GM19099 (cell line): Measurements from ENCODE around the gene H6PD.

Source experiments
- POLR2A ChIP-seq: IDR thresholded peaks from 3 replicates; pipeline ENCODE4 v1.6.1; 2011; ENCODE audit warnings: low read depth; ENCODE audit not compliant: insufficient read length; ENCODE audit errors: extremely low read depth

H6PD gene

DNA sequence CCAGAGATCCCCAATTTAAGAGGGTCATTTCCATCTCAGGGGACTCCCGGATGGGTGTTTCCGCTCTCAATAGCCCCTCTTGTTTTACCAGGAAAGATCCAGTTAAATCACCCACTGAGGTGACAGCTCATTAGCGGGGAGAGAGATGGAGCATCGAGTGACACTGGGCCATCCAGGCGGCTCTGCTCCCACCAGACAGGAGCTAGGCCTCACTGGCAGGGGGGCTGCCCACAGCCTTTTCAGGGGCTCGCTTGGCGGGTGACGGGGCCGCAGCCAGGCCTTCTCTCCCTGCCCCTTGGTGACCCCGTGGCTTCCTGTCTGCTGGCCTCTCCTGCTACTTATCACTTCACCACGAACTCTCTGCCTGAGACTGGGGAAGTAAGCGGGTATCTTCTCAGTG, 31.4 kb downstream of the H6PD start:
- no peak for TF ChIP-seq POLR2A

DNA sequence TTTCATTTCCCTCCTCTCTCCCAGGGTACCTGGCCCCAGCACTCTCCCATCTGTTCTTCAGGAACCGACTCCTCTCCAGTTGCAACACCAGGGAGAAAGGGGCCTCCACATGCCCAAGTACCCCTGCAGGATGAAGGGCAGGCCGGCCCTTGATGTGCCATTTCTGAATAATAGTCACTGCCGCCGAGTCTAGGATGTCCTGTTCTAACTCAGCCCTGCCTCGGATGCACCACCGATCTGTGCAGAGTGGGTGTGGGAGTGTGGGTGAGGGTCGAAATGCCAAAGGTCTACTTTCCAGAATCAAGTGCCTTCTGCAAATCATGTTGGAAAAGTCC, 32.7 kb downstream of the H6PD start:
- no peak for TF ChIP-seq POLR2A

DNA sequence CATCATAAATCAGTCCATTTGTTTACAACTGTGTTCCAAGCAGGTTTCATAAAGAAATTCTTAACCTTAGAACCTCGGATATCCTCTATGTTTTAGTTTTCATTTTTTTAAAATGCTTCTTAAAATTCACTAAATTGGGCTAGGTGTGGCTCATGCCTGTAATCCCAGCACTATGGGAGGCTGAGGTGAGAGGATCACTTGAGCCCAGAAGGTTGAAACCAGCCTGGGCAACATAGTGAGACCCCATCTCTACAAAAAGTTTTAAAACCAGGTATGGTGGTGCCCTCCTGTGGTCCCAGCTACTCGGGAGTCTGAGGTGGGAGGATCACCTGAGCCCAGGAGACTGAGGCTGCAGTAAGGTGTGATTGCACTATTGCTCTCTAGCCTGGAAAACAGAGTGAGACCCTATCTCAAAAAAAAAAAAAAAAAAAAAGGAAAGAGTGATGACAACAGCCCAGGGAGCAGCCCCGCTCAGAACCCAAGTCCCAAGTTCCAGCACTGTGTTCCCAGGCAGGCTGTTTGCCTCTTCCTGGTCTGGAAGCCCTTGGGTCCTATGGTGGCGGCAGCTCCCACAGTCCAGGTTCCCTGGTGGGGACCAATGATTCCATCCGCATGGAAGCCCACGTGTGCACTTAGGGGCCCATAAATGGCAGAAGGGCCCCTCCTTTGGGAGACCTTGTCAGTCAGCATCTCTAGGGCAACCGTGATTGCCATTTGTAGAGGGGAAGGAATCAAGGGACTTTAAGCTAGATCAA, 33.4 kb downstream of the H6PD start:
- TF ChIP-seq POLR2A, result no peak

DNA sequence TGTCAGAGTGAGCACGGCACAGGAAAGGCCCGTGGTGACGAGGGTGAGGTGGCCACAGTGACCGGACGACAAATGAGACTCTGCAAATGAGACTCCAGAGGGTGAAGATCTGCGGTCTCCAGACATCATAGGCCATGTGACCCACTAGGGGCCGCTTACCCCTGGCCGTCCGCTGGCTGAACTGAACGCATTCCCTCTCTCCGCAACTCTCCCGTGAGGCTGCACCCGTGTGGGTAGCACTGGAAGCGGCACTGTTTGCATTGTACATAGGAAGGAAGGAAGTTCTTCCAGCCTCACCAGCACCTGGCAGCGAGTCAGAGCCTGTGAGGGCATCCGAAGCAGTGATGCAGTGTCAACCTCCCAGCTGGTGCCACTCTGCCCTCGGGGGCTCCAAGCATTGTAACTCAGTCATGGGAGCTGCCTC, 34.5 kb downstream of the H6PD start:
- TF ChIP-seq POLR2A, result no peak

DNA sequence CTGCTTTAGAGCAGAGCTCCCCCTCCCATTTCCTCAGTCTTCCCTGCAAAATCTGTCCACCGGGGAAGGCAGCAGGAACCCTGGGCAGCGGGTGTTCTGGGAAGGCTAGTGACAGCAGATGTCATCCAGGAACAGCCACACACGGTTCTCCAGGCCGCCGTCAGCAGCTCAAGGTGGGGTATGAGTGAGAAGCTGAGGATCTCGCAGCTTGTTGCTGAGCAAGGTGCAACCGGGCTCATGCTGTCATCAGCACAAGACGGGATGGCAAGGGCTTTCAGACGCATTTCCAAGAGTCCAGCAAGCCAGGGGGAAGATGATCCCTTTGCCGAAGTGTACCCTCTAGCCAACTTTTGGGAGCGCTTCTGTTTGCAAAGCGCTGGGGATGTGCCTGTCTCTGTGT, 35.1 kb downstream of the H6PD start:
- no peak for TF ChIP-seq POLR2A

DNA sequence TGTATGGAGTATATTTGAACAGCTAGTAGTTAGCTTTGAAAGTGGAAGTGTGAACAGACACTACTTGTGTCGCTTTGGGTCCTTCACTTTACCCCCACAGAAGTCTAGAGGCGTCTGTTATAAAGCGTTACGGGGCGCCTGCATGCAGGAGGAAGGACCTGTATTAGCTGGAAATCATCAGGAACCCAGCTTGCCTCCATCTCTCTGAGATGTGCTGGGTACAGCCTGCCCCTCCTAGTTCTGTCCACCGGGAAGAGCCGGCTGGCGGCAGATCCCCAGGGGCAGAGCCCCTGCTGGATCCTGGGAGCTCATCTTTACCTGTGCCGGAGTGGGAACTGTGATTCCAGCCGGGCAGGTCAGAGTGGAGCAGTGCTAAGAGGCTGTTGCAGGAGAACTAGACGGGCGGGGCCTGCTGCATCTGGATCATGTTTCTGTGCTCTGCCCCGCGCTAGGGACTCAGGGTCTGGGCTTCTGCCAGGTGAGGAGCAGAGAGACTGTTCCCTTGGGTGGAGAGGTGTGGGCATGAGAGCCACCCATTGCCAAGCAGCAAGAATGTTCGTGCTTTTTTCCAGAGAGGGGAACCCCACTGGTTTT, 35.8 kb downstream of the H6PD start:
- TF ChIP-seq POLR2A, result no peak

DNA sequence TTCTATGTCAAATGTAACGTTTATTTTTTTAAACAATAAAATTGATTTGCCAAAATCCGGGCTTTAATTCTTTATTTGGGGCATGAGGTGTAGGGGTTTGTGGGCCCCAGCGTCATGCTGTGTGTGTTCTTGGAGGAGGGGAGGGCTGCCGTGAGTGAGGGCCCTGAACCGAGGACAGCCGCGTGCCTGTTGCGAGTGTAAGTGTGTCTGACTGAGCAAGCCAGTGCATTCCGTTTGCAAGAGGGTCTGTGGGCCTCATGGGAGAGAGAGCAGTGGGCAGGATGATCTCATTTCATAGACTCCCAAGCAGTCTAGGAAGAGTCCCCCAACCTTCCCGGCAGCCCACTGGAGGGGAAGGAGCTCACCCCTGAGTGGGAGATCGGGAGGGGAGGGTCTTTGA, 36.7 kb downstream of the H6PD start:
- no peak for TF ChIP-seq POLR2A

DNA sequence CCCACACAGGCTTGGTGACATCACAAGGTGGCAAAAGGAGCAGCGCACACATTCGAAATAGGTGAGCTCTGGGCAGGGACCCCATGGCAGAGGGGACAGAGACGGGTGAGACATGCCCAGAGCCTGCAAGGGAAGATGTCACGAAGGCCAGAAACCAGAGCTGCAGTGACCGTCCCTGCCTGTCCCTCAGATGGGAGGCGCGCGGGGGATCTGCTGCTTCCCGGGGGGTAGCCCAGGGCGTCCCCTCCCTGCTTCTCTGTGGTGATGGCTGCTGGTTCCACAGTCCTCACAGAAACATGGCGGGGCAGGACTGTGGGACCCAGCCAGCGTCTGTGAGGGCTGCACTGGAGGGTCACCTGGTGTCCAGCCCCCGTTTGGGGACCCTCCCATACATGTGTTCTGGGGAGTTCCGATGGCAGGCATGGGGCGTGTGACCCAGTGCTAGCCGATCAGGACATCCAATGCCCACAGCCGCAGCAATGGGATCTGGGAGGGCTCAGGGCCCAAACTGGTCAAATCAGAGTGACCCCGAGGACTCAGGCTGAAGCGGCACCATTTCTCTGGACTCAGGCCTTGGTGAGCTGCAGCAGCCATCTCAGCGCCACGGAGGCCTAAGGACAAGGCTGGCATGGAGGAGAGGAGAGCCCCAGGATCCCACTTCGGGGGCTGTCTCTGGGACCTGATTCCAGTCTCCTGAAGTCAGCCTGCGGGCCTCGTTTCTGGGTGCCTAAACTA, 37.5 kb downstream of the H6PD start:
- no peak for TF ChIP-seq POLR2A

DNA sequence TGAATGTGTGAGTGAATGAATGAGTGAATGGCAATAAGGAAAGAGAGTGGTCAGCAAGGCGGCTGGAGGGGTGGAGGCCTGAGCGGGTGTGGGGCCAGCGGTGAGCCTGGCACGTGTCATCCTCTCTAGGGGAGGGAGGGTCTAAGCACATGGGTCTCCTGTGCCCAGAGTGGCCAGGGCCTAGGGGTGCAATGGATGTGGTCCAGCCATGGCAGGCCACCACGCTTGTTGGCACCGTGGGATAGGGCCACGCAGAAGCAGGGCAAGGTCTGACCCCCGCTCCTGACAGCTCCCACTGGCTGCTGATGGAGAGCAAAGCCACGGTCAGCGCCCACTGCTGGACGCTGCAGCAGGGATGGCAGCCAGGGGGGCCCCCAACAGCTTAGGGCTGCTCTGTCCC, 38.6 kb downstream of the H6PD start:
- TF ChIP-seq POLR2A, result no peak

DNA sequence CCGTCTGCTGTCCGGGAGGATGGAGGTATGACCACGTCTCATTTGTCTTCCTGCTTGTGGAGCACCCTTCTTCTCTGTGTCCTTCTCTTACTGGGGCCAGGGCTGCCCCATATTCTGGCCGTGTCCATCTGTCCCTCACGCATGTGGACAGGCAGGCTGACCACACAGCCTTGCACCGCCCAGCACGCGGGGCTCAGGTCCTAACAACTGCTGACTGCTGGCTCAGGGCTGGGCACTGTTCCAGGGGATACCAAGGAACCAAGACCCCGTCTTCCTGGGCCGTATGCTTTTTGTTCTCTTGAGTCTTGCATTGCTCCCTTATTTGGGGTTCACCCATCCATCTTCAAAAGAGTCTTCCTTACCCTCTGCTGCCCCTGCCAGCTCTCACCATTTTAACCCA, 40.6 kb downstream of the H6PD start:
- no peak for TF ChIP-seq POLR2A

DNA sequence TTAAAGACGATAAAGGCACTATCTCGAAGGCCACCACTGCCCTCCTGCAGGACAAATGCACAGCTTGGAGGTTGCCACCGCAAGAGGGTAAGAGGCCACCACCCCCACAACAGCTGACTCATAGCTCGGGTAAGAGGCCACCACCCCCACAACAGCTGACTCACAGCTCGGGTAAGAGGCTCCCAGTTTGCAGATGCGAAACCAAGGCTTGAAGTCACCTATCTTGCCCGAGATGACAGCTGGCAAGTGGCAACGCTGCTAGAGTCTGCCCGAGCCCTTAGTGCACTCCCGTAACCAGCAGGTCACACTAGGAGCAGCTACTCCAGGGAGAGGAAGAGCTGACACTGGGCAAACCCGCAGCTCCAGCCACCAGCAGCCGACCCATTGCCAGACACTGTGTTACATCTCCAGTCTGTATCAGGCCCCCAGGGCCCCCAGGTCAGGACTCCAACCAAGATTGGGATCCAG, 41.0 kb downstream of the H6PD start:
- TF ChIP-seq POLR2A, result no peak

DNA sequence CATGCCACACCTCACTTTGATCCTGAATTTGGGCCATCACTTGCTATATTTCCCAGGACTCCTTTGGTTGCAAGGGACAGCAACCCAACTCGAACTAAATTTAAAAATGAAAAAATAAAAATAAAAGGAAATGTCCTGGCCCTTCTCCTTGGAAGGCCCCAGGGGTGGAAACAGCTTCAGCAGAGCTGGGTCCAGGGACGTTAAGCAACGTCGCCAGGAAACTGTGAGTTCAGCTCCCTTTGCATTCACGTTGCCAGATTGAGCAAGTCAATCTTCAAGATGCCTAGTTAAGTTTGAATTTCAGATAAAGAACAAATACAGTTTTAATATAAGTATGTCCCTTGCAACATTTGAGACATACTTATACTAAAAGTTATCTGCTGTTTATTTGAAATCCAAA, 43.5 kb downstream of the H6PD start:
- no peak for TF ChIP-seq POLR2A

DNA sequence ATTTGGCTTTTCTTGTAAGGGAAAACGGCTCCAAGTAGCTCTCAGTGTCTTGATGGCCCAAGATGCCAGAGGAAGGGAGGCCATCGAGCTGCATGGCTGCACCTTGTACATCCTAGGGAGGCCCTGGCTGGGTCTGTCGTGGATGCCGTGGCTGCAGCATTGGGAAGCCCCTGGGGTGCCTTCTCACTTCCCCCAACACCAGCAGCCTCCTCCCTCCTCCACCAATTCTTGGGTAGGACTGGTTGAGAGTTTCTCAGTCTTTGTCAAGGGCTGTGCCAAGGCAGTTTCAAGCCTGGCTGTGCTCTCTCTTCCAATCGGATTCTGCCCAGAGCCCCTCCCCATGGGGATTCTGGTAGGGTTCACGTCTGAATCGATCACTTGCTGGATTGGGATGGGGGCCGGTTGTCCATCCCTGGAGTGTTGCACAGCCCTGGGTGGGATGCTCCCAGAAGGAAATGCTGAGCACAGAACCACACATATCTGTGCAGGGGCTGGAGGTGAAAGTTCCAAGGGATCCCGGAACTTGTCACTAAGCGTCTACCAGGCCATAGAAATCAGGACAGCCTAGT, 44.1 kb downstream of the H6PD start:
- no peak for TF ChIP-seq POLR2A

DNA sequence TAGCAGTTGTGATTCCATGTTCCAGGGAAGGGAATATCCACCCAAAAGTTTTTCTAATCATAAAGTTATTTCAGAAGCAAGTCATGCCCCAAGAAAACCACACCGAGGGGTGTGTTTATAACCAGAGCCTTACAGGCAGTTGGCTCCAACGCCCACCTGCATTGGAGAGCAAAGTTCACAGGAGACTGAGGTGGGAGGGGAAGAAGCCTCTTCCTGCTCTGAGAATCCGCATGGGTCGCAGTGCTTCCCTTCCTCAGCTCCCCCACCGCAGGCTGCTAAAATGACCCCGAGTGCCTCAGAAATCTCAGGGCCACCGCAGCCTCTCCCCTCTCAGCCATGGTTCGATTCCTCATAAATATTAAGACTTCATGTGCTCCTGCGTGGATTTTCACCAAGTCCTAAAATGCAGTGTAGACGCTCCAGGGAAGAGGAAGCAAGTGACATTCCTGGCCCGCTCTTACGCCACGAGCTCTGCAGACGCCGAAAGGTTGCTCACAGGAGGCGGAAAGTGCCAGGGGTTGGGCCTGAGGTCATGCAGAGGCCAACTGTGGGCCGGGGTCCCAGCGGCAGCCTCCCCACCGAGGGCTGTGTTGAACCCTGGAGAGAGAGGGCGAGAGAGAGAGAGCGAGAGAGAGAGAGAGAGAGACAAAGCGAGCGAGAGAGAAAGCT, 44.7 kb downstream of the H6PD start:
- no peak for TF ChIP-seq POLR2A

DNA sequence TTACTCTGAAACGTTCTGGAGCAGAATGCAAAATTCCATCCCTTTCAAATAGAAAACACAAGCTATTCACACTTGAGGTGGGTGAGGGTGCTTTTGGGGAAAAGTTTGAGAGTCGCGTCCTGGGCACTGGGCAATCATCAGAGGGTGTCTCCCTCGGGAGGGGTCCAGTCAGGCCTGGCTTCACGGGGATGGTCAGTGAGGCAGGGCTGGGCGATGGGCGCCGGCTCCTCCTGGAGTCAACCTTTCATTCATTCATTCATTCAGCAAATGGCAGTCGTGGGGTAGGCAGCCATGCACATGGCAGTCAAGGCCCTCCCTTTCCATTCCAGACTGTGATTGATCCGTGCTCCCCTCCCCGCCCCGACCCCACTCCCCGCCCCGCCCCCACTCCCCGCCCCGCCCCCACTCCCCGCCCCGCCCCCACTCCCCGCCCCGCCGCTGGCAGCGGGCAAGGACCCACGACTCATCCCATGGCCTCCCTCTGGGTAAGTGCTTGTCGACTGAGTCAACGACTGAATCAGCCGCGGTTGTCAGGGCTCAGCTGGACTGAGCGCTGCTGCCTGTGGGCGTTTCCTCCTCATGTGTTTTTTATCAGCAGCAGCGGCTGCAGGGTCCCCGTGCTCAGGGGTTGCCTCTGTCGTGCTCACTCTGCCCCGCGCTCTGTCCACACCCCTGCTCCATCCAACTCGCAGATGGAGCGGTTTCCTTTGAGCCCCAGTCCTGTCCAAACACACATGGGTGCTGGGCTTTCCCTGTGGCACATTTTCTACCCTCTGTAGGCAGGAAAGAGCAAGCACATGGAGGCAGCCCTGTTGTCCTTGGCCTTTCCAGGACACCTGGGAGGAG, 45.7 kb downstream of the H6PD start:
- TF ChIP-seq POLR2A, result no peak
